GM21526 (cell line): Measurements from ENCODE around the gene OR2V2.
A peak's percentile ranks its signal among the peaks of the same experiment; 100 is the strongest.
"Not testable (repeated sequence)": the region's sequence is repeated elsewhere in the genome, so short reads cannot be mapped to it uniquely, and the experiment has no call there.

ENCODE experiments used
- ATAC-seq: cut with Tn5 transposase; IDR thresholded peaks from one replicate; pipeline ENCODE4 v1.9.1; 2021; ENCODE audit warnings: moderate library complexity; ENCODE audit not compliant: unreplicated experiment, low FRiP score

The OR2V2 gene

GRCh38 chr5:181167814-181168488 lies 20.6 kb downstream of the OR2V2 start:
- ATAC-seq = no peak

- ATAC-seq = no peak
Observed at GRCh38 chr5:181168595-181169118, 21.3 kb downstream of the OR2V2 start.

GRCh38 chr5:181169459-181170236 lies 22.3 kb downstream of the OR2V2 start:
- not testable (repeated sequence) for ATAC-seq

- no peak for ATAC-seq
Observed at GRCh38 chr5:181170237-181170825, 22.9 kb downstream of the OR2V2 start.

GRCh38 chr5:181170996-181171395 lies 23.6 kb downstream of the OR2V2 start:
- ATAC-seq = no peak

GRCh38 chr5:181171782-181172181 lies 24.4 kb downstream of the OR2V2 start:
- ATAC-seq = no peak

- ATAC-seq = peak; percentile 36
Observed at GRCh38 chr5:181173027-181173419, 25.6 kb downstream of the OR2V2 start.

GRCh38 chr5:181173420-181174342 lies 26.3 kb downstream of the OR2V2 start:
- ATAC-seq = peak; percentile 40

GRCh38 chr5:181176254-181176952 lies 29.0 kb downstream of the OR2V2 start:
- ATAC-seq = no peak

- ATAC-seq = not testable (repeated sequence)
Observed at GRCh38 chr5:181177559-181177958, 30.2 kb downstream of the OR2V2 start.

- ATAC-seq = peak; percentile 55
Observed at GRCh38 chr5:181181650-181182565, 34.5 kb downstream of the OR2V2 start.

GRCh38 chr5:181182651-181183050 lies 35.3 kb downstream of the OR2V2 start:
- ATAC-seq = no peak

GRCh38 chr5:181184845-181185216 lies 37.4 kb downstream of the OR2V2 start:
- ATAC-seq = no peak

GRCh38 chr5:181185560-181185959 lies 38.2 kb downstream of the OR2V2 start:
- ATAC-seq = no peak

GRCh38 chr5:181186022-181186421 lies 38.6 kb downstream of the OR2V2 start:
- no peak for ATAC-seq

- ATAC-seq = no peak
Observed at GRCh38 chr5:181186986-181187499, 39.7 kb downstream of the OR2V2 start.

- no peak for ATAC-seq
Observed at GRCh38 chr5:181187500-181188213, 40.3 kb downstream of the OR2V2 start.
